ENCODE measurements around the gene DAGLB.

The DAGLB gene

DNA sequence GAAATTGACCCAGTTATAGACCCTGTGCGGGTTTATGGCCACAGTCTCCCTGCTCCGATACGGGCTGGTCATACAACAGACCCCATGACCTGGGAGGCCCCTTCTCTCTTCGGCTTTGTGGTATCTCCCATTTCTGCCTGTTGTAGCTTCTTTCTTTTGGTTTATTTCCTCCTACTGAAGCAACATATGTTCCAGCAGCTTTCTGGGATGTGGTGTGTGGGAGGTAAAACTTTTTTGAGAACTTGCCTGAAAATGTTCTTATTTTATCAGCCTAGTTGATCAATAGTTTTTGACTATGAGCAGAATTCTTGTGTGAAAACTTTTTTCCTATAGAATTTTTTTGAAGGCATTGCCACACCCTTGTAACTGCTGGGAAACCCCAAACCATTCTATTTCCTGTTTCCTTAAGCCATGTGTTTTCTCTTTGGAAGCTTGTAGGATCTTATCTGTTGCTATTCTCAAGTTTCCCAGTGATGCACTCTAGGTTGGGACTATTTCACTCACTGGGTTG lies 80.0 kb downstream of the DAGLB start:
- no peak for DNase-seq (ENCODE audit: low read depth in 2 of 2)

DNA sequence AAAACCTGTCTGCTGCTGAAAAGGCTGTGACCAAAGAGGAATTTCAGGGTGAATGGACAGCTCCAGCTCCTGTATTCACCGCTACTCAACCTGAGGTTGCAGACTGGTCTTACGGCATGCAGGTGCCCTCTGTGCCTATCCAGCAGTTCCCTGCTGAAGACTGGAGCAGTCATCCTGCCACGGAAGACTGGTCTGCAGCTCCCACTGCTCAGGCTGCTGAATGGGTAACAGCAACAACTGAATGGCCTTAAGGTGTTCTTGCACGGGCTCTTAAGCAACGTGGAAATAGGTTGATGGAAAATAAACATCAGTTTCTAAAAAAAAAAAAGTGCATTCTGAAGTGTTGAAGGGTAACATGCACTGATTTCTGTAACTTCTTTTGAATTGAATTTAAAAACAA lies 82.3 kb downstream of the DAGLB start:
- DNase-seq (ENCODE audit: low read depth in 2 of 2) = no peak

DNA sequence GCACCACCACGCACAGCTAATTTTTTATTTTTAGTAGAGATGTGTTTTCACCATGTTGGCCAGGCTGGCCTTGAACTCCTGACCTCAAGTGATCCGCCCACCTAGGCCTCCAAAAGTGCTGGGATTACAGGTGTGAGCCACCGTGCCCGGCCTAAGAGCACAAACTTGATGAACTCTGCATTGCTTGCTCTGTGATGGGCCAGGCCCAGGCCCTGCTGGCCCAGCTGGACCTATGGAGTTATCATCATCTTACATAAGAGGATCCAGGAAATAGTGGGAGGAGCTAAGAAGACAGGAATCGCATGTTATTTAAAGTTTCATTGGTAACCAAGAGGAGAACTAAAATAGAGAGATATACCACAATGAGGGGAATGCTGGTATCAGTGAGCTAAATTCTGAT lies 86.9 kb downstream of the DAGLB start:
- no peak for DNase-seq (ENCODE audit: low read depth in 2 of 2)

DNA sequence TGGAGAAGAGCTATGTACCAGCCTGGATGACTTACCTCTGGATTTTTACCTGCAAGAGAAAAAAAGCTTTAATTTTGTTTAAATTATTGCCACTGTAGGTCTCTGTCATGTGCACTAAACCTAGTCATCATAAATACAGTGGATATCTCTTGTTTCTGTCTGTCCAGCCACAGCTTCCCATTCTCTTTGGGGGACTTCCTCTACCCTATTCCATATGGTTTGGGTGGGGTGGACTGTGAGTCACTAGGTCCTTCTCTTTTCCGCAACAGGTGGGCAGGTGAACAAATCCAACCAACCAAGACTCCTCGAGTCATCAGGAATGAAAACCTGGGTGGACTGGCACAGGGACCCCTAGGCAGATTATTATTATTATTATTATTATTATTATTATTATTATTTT lies 88.0 kb downstream of the DAGLB start:
- DNase-seq (ENCODE audit: low read depth in 2 of 2) = no peak

Data from stimulated activated CD4-positive, alpha-beta T cell treated with anti-CD3 and anti-CD28 coated beads, Interleukin-1b, Interleukin-23, amount 100 ng/mL, for 4 hours (primary cell).